SW 1271 (cell line): ENCODE measurements around the gene RBM10.

Source experiments
- DNase-seq, 2 experiments: peaks; one replicate each; lab custom pipeline; 2025; lab: John Stamatoyannopoulos, UW

Gene RBM10

GRCh38 chrX:47235691-47236103, 90.7 kb downstream of the RBM10 start:
- no peak for DNase-seq
